ENCODE results near the gene KITLG. TPM values are rescaled to one million over a fixed set of nuclear protein-coding genes. Genes with fewer than 3 reads are reported as not detected.

The KITLG gene
- polyA plus RNA-seq, 1 of the 3 experiments (the other 2 are of a cell fraction) = 8.9 TPM

DNA sequence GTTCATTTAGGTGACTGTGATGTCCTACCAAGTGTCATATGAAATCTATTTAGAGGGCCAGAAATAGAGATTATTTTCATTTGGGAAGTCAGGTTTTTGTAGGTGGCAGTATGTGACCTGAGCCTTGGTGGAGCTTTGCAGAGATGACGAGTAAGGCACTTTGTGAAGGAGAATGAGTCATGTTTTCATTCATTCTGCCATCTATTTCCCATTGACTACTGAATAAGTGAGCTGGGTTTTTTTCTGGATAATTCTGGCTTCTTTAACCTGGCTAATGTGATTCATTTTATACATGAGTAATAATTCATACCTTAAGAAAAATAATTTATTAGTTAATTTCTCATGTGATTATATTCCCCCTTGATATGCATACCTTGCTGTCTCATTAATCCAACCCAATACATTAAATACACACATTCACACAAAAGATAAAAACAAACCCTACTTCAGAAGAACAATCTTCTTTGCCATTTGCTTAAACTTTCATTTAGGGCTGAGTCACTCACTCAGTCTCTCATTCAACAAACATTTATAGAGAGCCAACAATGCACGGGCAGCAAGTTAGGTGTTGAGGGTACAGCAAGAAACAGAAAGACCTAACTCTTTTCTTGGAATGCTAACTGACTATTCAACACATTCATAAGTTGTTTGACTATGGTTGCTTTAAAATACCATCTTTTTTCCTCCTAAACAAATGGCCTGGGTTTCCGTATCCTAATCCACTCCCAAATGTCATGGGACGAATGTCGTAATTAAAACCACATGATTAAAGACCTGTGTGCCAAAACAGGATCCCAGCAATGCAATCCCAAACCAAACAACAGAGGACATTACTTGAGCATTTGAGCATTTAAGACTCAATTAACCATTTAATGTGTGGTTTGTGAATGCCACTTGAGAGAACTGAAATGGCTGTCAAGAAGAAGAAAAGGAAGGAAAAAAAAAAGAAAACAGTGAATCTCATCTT is 78.0 kb downstream of the KITLG start:
- 82% methylated on average over 5 of the region's 5 CpGs for WGBS (ENCODE audit: low lambda C conversion rate)
- no peaks in the 10 kb centered on the region for H3K9me3 ChIP-seq
- TF ChIP-seq, protein P1, sequence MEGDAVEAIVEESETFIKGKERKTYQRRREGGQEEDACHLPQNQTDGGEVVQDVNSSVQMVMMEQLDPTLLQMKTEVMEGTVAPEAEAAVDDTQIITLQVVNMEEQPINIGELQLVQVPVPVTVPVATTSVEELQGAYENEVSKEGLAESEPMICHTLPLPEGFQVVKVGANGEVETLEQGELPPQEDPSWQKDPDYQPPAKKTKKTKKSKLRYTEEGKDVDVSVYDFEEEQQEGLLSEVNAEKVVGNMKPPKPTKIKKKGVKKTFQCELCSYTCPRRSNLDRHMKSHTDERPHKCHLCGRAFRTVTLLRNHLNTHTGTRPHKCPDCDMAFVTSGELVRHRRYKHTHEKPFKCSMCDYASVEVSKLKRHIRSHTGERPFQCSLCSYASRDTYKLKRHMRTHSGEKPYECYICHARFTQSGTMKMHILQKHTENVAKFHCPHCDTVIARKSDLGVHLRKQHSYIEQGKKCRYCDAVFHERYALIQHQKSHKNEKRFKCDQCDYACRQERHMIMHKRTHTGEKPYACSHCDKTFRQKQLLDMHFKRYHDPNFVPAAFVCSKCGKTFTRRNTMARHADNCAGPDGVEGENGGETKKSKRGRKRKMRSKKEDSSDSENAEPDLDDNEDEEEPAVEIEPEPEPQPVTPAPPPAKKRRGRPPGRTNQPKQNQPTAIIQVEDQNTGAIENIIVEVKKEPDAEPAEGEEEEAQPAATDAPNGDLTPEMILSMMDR (IDR thresholded peaks at IDR 0.05) = no peak
- TF ChIP-seq FOSL2 (IDR thresholded peaks at IDR 0.05; ENCODE audit: borderline replicate concordance, low read depth) (peak; percentile 35; the same call in 1 of the 2 replicates), TCF12 (IDR thresholded peaks at IDR 0.05) (no peak)
- peaks cover 20 to 94% of the 10 kb centered on the region in 2 experiments for H3K36me3 ChIP-seq (replicated peaks in 1 of 2; ENCODE audit: control insufficient read depth in 1 of 2, insufficient read depth in 2 of 2, low read length in 1 of 2)
- no peaks in the 10 kb centered on the region for H3K9me2 ChIP-seq
- H3K27ac ChIP-seq (ENCODE audit: low read depth in 2 of 2, low read length in 1 of 2) = peak overlapping the region in 1 of 2 experiments; percentile 23; a peak in 2 of 4 replicates
- no peak for DNase-seq
- no peaks in the 10 kb centered on the region for H3K27me3 ChIP-seq (ENCODE audit: insufficient read depth)
- H3F3A ChIP-seq (replicated peaks; ENCODE audit: insufficient read depth) = peaks cover 45% of the 10 kb centered on the region
- H3K4me2 ChIP-seq = no peak overlapping the region
- no peaks in the 10 kb centered on the region for H4K20me1 ChIP-seq (ENCODE audit: insufficient read depth)
- peaks cover 52% of the 10 kb centered on the region for H3K79me2 ChIP-seq (ENCODE audit: insufficient read depth)
- no peak overlapping the region for H3K4me3 ChIP-seq (ENCODE audit: low read depth in 2 of 2, low read length in 1 of 2)
- H3K4me1 ChIP-seq (ENCODE audit: control insufficient read depth in 1 of 2, insufficient read depth in 2 of 2, low read depth in 1 of 2, low read length in 1 of 2) = peaks cover 0 to 32% of the 10 kb centered on the region in 2 experiments; a peak in 2 of 4 replicates
- no peak overlapping the region for H2AFZ ChIP-seq (ENCODE audit: low read depth)
- ChIA-PET CTCF (interaction anchor here (0.6 kb wide), 1 partner anchor 236 kb away, joined by 3 read pairs; no protein-coding TSS in a partner anchor), POLR2A (no interaction called here)
- no peak overlapping the region for H3K9ac ChIP-seq

DNA sequence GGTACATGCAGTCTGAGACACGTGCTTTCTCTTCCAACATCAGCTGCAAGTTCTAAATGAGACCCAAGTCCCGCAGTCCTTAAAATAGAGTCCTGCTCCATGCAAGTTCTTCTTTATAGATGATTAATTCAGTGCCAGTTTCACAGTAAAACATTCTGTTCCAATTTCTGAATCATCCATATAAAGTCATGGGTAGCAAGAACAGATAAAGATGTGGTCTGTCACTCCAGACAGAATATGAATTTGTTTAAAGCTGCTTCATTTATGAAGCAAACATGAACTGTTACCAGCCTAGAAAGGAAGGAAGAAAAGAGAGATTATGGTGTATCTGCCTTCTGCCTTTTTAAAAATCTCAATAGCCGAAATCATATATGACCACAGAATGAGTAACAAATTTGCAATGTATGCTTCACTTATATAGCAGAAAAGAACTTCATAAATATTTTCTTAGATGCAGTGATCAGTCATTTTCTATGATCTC is 83.3 kb downstream of the KITLG start:
- no peak overlapping the region for H2AFZ ChIP-seq (ENCODE audit: low read depth)
- POLR2A ChIA-PET = no interaction called here
- H3K4me2 ChIP-seq = no peak overlapping the region
- no peaks in the 10 kb centered on the region for H3K9me3 ChIP-seq
- CTCF ChIA-PET = no interaction called here
- H3K27ac ChIP-seq (ENCODE audit: low read depth in 2 of 2, low read length in 1 of 2) = peak overlapping the region in 1 of 2 experiments; percentile 46; a peak in 2 of 4 replicates
- peaks cover 2 to 3% of the 10 kb centered on the region in 2 experiments; a peak in 2 of 4 replicates for H3K4me1 ChIP-seq (ENCODE audit: control insufficient read depth in 1 of 2, insufficient read depth in 2 of 2, low read depth in 1 of 2, low read length in 1 of 2)
- no peaks in the 10 kb centered on the region for H3K9me2 ChIP-seq
- no peak overlapping the region for H3K4me3 ChIP-seq (ENCODE audit: low read depth in 2 of 2, low read length in 1 of 2)
- H3F3A ChIP-seq (replicated peaks; ENCODE audit: insufficient read depth) = peaks cover 66% of the 10 kb centered on the region
- 68% methylated on average over 3 of the region's 3 CpGs for WGBS (ENCODE audit: low lambda C conversion rate)
- no peak overlapping the region for H3K9ac ChIP-seq
- H3K79me2 ChIP-seq (ENCODE audit: insufficient read depth) = peaks cover 38% of the 10 kb centered on the region
- no peak for DNase-seq
- no peaks in the 10 kb centered on the region for H4K20me1 ChIP-seq (ENCODE audit: insufficient read depth)
- TF ChIP-seq GABPA (IDR thresholded peaks at IDR 0.05; ENCODE audit: low read depth) (no peak), RCOR1 (IDR thresholded peaks at IDR 0.05; ENCODE audit: low read length) (no peak)
- TF ChIP-seq, protein P2, sequence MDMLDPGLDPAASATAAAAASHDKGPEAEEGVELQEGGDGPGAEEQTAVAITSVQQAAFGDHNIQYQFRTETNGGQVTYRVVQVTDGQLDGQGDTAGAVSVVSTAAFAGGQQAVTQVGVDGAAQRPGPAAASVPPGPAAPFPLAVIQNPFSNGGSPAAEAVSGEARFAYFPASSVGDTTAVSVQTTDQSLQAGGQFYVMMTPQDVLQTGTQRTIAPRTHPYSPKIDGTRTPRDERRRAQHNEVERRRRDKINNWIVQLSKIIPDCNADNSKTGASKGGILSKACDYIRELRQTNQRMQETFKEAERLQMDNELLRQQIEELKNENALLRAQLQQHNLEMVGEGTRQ (IDR thresholded peaks at IDR 0.05; ENCODE audit: borderline replicate concordance, low read depth, low read length) = no peak
- TF ChIP-seq, protein P3, sequence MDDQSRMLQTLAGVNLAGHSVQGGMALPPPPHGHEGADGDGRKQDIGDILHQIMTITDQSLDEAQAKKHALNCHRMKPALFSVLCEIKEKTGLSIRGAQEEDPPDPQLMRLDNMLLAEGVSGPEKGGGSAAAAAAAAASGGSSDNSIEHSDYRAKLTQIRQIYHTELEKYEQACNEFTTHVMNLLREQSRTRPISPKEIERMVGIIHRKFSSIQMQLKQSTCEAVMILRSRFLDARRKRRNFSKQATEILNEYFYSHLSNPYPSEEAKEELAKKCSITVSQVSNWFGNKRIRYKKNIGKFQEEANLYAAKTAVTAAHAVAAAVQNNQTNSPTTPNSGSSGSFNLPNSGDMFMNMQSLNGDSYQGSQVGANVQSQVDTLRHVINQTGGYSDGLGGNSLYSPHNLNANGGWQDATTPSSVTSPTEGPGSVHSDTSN (IDR thresholded peaks at IDR 0.05) = 0 out of 2 replicates have a peak, but pooled peaks have one; percentile 11
- H3K36me3 ChIP-seq (replicated peaks in 1 of 2; ENCODE audit: control insufficient read depth in 1 of 2, insufficient read depth in 2 of 2, low read length in 1 of 2) = peaks cover 0 to 89% of the 10 kb centered on the region in 2 experiments
- H3K27me3 ChIP-seq (ENCODE audit: insufficient read depth) = no peaks in the 10 kb centered on the region

Data from SK-N-SH (cell line).